HPDE6-E6E7 (cell line): ENCODE measurements around the gene ATP5F1B.
"Not testable (repeated sequence)": the region's sequence is repeated elsewhere in the genome, so short reads cannot be mapped to it uniquely, and the experiment has no call there.

ENCODE experiments used
- DNase-seq: peaks from one replicate; pipeline ENCODE4 v3.0.0; 2011; ENCODE audit warnings: missing footprints; ENCODE audit errors: extremely low spot score

The ATP5F1B gene

GRCh38 chr12:56648023-56648422, 2.2 kb upstream of the ATP5F1B start:
- DNase-seq: not testable (repeated sequence)

DNA sequence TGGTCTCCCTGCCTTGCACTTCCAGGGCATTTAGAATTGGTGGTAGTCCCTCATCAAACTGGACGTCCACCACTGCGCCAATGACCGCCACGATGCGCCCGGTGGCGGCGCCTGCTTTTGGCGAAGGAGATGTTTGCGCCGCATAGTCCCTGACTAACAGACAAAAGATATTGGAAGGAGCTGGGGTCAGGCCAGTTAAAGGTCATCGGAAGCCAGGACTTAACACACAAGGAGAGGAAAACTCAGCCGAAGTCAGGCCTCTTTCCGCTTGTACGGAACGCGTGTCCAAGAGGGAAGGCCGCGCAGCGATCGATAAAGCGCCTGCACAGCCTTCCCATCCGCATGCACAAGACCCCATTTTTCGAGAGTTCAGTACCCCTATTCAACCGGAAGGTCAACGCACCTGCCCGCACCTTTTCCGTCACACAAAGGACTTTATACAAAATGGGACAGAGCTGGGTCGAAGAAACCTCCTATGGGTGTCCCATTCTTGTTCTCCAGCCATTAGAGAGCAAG, 525 bp downstream of the ATP5F1B start:
- no peak for DNase-seq

DNA sequence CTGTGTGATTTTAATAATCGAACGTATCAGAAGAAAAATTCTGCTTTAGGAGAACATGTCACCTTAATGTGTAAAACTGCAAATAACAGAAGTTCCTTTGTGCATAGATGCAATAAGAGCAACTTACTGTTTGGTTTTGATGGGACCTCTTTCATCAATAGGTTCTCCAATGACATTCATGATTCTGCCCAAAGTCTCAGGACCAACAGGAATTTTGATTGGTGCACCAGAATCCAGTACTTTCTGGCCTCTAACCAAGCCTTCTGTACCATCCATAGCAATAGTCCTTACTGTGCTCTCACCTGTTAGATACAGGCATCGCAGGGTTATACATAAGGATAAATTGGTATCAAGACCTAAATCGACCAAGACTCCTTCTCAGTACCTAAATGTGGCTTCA, 1.1 kb downstream of the ATP5F1B start:
- no peak for DNase-seq

GRCh38 chr12:56641219-56641618, 4.6 kb downstream of the ATP5F1B start:
- no peak for DNase-seq

DNA sequence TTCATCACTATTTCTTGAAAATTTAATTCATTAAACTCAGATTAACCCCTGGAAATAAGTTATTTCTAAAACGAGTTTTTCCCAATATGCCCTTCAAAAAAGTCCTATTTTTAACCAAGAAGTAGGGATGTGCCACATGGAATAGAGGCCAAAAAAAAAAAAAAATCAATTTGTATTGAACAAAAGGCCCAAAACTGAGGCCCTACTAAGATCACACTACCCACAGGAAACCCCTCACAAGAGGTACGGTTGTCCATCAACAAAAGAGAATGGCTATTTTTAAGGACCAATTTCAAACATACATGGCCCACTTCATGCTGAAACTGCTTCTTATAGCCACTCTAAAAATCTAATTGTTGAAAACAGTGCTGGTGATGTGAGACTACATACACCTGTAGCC, 8.2 kb downstream of the ATP5F1B start:
- no peak for DNase-seq

DNA sequence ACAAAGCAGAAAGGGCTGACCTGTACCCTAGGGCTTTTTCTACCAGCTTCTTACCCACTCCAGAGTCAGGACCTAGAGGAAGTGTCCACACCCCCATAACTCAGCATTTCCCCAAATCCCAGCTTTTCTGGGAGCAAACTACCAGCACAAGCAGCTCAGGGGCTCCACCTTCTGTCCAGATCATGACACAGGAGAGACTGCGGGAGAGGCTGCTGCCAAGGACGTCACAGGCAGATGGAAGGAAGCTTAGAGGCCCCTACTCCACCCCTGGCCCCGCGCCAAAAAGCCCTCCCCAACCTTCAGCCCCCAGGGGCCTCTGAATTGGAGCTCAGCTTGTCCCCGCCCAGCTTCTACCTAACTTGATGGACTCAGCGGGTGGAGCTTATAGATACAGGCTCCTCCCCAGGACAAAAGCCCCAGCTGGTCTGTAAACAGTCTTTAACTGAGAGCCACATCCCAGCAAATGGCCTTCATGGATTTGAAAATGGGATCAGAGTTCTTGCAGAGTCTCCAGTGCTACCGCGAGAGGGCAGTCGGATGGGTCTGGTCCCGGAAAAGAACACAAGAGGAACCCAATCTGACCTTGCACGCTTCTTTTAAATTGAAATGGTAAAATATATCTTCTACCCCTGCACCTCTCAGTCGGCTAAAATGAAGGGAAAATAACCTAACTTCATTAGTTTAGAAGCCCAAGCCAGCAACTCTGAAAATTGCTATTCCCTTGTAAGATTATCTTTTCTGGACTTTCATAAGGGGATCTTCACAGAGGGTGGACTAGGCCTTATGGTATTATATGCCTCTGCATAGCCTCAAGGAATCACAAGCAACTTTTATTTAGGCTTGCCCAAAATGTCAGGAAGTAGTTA, 8.9 kb downstream of the ATP5F1B start:
- peak; percentile 98 for DNase-seq

GRCh38 chr12:56635806-56636674, 9.7 kb downstream of the ATP5F1B start:
- peak; percentile 91 for DNase-seq

DNA sequence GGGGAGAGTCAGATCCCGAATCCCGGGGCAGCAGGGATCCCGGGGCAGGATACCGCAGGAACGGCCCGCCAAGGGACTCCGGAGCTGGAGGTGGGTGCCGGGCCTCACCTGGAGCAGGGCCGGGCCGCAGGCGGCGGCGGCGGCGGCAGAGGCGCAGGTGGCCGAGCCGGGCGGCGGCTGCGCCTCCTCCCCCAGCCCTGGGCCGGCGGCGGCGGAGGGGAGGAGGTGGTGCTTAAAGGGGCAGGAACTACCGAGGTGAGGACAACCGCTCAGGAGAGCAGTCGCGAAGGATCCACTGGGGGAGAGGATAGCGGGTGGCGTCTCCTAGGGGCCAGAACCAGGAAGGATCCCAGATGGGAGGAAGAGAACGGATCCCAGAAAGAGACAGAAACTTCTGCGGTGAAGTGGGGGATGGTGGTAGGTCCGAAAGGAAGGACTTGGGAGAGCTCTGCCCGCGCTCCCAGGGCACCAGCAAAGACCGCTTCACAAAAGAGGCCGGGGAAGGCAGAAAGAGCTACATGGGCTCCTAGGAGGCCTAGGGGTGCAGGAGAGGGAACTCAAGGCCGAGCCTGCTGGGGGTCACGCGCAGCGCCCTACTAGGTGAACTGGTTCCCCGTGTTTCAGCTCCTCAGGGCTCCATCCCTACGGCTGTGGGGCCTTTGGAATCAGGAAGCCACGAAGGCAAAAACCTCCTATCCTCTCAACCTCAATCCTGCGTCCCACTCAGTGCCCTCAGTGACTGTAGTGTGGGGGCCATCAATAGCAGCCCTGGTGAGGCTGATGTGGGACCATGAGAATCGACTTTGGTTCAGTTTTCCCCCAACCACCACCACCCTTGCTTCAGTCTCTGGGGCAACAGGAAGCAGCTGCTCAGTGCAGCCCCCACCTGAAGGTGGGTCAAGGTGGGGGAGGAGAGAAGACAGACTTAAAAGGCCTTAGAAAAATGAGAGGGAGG, 10.7 kb downstream of the ATP5F1B start:
- DNase-seq: peak; percentile 82

DNA sequence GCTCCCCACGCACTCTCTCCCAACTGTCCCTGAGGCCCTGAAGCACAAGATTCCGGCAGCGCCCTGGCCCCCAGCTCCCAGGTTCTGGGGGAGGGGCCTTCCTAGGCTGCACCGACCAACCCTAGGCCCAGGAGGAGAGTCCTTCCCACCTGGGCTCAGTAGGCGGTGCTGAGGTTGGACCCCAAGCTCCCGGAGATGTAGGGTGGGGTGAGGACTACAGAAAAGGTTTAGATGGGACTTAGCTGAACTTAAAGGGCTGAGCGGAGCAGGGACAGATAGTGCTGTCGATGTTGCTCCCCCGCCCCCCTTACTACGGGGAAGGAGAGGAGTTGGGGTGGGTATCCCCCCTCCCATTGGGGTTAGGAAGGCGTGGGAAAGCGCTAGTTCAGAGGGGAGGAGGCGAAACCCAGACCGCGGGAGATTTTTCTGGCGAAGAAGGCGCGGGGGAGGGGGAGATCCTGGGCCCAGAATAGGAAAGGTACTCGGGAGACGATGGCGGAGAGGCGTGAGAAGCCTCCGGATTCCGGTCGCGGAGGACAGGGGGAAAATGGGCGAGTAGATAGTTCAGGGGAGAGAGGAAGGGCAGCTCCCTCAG, 11.4 kb downstream of the ATP5F1B start:
- peak; percentile 69 for DNase-seq

DNA sequence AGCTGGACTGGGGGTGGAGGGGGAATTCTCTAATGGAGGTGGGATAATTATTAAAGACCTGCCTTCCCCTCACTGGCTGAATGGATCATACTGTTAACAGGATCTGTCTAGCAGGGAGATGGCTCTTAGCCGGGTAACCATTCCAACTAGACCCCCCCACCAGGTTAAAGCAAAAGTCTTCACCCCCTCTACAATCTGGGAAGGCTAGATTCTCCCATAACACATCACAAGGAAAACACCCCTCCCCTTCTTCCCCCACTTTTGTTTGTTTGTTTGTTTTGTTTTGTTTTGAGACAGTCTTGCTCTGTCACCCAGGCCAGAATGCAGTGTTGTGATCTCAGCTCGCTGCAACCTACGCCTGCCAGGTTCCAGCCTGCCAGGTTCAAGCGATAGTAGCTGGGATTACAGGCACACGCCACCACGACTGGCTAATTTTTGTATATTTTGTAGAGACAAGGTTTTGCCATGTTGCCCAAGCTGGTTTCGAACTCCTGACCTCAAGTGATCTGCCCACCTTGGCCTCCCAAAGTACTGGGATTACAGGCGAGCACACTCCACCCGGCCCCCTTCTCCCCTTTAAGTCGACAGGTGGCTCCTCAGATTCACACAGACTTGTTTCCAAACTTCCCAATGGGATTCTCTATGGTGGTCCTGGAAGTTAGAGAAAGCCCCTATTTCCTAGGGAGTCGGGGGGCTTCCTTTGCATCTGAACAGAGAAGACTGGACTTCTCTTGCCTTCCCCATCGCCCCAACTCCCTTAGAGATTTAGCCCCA, 12.1 kb downstream of the ATP5F1B start:
- DNase-seq: no peak

- no peak for DNase-seq
Measured at GRCh38 chr12:56632701-56633467, 12.9 kb downstream of the ATP5F1B start.

DNA sequence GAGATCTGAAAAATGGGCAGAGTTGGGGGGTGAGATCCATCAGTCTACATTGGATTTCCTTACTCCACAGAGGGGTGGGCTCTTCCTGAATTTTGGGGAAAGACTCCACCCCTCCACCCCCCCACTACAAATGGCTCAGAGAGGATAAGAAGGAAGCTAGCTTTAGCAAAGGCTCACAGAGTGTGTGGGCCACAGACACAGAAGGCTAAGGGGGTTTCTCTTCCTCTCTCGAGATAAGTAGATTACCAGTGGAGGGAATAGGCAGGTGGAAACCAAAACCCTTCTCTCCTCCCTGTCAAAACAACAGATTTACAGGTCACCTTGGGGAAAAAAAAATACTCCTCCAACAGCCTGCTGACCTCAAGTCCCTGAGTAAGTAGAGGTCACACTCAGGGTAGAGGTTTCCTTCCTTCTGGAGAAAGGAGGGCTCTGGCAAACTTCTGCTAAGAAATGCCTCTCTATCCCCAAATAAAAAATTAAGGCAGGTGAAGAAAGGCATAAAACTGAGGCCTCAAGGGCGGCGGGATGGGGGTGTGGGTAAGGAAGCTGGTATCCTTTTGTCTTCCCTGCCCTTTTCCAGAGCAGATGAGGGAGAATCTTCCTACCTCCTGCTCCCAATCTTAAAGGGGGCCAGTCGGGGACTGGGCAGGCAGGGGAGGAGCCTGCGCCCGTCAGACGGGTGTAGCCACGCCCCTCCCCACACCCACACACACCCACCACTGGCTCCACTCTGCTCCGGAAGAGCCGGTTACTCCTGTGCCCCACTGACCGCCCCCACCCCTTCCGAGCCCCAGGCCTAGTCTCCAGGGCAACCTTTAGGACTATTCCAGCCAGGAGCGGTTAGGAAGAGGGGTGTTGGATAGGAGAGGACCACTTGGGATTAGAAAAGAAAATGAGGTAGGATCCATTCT, 13.7 kb downstream of the ATP5F1B start:
- DNase-seq: no peak

- peak; percentile 78 for DNase-seq
Measured at GRCh38 chr12:56630180-56630632, 15.6 kb downstream of the ATP5F1B start, which contains the start of gene BAZ2A. Gene BAZ2A (minus strand): TSS chr12:56630326. CDS start chr12:56617530, 12,796 bp downstream.

DNA sequence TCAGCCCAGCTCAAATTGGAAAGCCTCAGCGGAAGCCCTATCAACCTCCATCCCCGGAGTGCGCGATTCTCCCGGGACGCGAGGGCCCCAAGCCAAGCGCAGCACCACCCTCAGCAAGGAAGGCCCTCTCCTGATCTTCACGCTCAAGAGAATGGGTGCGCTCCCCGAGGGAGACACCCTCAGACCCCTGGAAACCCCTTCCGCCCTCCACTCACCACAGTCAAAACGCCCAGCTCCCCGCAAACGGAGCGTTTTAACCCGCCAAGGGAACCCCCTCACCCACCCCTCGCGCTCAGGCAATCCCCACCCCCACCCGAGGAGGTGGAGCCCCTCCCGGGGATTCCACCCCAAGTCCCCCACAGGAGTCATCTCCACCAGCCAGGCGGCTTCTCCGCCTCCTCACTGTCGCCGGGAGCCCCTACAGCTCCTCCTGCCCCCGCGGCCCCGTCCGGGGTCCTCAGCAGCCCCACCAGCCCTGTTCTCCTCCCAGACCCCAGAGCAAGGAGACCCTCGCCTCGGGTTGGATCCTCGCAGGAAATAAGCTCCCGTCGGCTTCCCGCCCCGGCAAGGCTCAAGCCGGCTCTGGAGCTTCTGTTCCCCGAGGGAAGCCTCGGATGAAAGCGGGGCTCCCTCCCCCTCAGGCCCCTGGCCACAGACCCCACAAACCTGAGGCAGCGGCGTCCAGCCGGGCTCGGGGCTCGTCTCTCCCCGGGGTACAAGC, 16.2 kb downstream of the ATP5F1B start:
- no peak for DNase-seq

DNA sequence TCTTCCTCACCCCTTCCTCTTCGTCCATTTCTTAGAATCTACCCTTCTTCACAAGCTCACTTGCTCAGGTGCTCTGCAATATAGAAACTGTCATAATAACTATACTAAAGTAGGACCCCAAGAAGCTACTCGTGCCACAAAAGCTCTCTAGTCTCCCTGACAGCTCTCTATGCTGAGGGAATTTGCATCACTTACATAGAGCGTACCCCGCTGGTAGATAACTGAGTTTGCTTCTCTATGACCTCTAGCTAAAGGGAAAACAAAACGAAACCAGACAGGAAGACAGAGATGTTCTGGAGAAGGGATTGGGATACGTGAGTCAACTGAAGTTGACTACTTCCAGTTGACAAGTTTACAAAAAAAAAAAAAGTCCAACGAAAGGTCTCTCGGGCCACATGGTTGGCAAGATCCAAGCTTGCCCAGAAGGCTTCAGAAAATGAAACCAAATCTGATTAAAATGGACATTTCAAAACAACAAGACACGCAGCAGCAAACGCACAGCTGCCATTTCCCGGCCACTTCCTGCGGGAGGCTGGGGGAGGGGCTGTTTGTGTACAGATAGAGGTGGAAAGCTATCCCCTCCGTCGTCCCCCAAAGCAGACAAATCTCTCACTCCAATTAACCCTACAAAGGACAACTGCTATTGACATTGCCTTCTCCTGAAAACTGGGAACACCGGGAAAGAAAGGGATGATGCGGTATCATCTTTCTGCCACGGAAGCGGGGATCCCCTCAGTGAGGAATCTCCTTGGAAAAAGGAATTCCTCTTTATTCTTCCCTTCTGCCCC, 16.9 kb downstream of the ATP5F1B start:
- no peak for DNase-seq

- DNase-seq: no peak
Measured at GRCh38 chr12:56626701-56627100, 19.1 kb downstream of the ATP5F1B start.

GRCh38 chr12:56622535-56622934, 23.2 kb downstream of the ATP5F1B start:
- no peak for DNase-seq
